ENCODE data around the gene ATP6V1C2. TPM values are rescaled to one million over a fixed set of nuclear protein-coding genes. Genes with fewer than 3 reads are reported as not detected.

Gene ATP6V1C2
- total RNA-seq, 1 experiment from 2014 or later, result 0.40 TPM

DNA sequence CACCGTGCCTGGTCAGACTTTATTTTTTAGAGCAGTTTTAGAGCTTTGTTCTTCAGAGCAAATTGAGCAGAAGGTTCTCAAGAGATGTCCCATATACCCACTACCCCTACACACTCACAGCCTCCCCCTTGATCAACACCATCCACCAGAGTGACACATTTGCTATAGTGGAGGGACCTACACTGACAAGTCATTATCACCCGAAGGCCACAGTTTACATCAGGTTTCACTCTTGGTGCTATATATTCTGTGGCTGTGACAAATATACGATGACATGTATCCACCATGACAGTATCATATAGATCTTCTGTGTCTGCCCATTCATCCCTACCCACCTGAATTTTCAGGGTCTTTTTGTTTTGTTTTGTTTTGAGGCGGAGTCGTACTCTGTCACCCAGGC is 15.4 kb upstream of the ATP6V1C2 start:
- ChIA-PET CTCF (no interaction called here), POLR2A (ENCODE audit: unreplicated experiment) (no interaction called here)
- Histone ChIP-seq H3K4me2 (ENCODE audit: low read length) (no peak overlapping the region), H3K79me2 (ENCODE audit: low read length) (no peaks in the 10 kb centered on the region), H2AFZ (ENCODE audit: low read length) (no peak overlapping the region), H3K4me3 (ENCODE audit: low read length) (no peak overlapping the region), H3K9ac (ENCODE audit: low read length) (no peak overlapping the region), H3K36me3 (ENCODE audit: low read depth, low read length) (no peaks in the 10 kb centered on the region), H3K27me3 (ENCODE audit: low read length) (no peaks in the 10 kb centered on the region), H4K20me1 (ENCODE audit: low read length) (no peaks in the 10 kb centered on the region), H3K4me1 (ENCODE audit: insufficient read depth, low read length) (no peaks in the 10 kb centered on the region), H3K9me2 (replicated peaks; ENCODE audit: low read length) (no peaks in the 10 kb centered on the region), H3K9me3 (ENCODE audit: low read length) (no peaks in the 10 kb centered on the region), H3F3A (ENCODE audit: low read length, unreplicated experiment) (no peaks in the 10 kb centered on the region), H3K27ac (ENCODE audit: low read length) (no peak overlapping the region)
- DNase-seq (no peak), ATAC-seq (no peak)
- intact Hi-C loops (cut with micrococcal nuclease), result loop anchor here (5.0 kb wide), 1 partner anchor 76 kb away; no protein-coding TSS in a partner anchor
- no TSS peak for BruUV-seq (replicated peaks)
- no peak for TF ChIP-seq EZH2 (IDR thresholded peaks at IDR 0.05; ENCODE audit: low read length, unreplicated experiment)
- TF ChIP-seq, protein P1, sequence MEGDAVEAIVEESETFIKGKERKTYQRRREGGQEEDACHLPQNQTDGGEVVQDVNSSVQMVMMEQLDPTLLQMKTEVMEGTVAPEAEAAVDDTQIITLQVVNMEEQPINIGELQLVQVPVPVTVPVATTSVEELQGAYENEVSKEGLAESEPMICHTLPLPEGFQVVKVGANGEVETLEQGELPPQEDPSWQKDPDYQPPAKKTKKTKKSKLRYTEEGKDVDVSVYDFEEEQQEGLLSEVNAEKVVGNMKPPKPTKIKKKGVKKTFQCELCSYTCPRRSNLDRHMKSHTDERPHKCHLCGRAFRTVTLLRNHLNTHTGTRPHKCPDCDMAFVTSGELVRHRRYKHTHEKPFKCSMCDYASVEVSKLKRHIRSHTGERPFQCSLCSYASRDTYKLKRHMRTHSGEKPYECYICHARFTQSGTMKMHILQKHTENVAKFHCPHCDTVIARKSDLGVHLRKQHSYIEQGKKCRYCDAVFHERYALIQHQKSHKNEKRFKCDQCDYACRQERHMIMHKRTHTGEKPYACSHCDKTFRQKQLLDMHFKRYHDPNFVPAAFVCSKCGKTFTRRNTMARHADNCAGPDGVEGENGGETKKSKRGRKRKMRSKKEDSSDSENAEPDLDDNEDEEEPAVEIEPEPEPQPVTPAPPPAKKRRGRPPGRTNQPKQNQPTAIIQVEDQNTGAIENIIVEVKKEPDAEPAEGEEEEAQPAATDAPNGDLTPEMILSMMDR (conservative IDR thresholded peaks at IDR 0.05; ENCODE audit: low read depth, low read length), result no peak
- TF ChIP-seq EZH2phosphoT487 (IDR thresholded peaks at IDR 0.05; ENCODE audit: borderline replicate concordance, low read length), result no peak

GRCh38 chr2:10707831-10708230 is 13.6 kb upstream of the ATP6V1C2 start:
- ChIA-PET CTCF (no interaction called here), POLR2A (ENCODE audit: unreplicated experiment) (no interaction called here)
- H3K4me2 ChIP-seq (ENCODE audit: low read length), result no peak overlapping the region
- H3K27ac ChIP-seq (ENCODE audit: low read length), result no peak overlapping the region
- no peaks in the 10 kb centered on the region for H3K4me1 ChIP-seq (ENCODE audit: insufficient read depth, low read length)
- H3K27me3 ChIP-seq (ENCODE audit: low read length), result no peaks in the 10 kb centered on the region
- no peaks in the 10 kb centered on the region for H3K9me3 ChIP-seq (ENCODE audit: low read length)
- no peaks in the 10 kb centered on the region for H3K36me3 ChIP-seq (ENCODE audit: low read depth, low read length)
- H3F3A ChIP-seq (ENCODE audit: low read length, unreplicated experiment), result no peaks in the 10 kb centered on the region
- H2AFZ ChIP-seq (ENCODE audit: low read length), result no peak overlapping the region
- ATAC-seq (no peak), DNase-seq (no peak)
- H3K4me3 ChIP-seq (ENCODE audit: low read length), result no peak overlapping the region
- H3K9ac ChIP-seq (ENCODE audit: low read length), result no peak overlapping the region
- no TSS peak for BruUV-seq (replicated peaks)
- H3K79me2 ChIP-seq (ENCODE audit: low read length), result no peaks in the 10 kb centered on the region
- intact Hi-C loops (cut with micrococcal nuclease), result loop anchor here (5.0 kb wide), 1 partner anchor 74 kb away; no protein-coding TSS in a partner anchor
- TF ChIP-seq, protein P1 (conservative IDR thresholded peaks at IDR 0.05; ENCODE audit: low read depth, low read length), result no peak
- TF ChIP-seq EZH2phosphoT487 (IDR thresholded peaks at IDR 0.05; ENCODE audit: borderline replicate concordance, low read length) (no peak), EZH2 (IDR thresholded peaks at IDR 0.05; ENCODE audit: low read length, unreplicated experiment) (no peak)
- H3K9me2 ChIP-seq (replicated peaks; ENCODE audit: low read length), result no peaks in the 10 kb centered on the region
- H4K20me1 ChIP-seq (ENCODE audit: low read length), result no peaks in the 10 kb centered on the region

DNA sequence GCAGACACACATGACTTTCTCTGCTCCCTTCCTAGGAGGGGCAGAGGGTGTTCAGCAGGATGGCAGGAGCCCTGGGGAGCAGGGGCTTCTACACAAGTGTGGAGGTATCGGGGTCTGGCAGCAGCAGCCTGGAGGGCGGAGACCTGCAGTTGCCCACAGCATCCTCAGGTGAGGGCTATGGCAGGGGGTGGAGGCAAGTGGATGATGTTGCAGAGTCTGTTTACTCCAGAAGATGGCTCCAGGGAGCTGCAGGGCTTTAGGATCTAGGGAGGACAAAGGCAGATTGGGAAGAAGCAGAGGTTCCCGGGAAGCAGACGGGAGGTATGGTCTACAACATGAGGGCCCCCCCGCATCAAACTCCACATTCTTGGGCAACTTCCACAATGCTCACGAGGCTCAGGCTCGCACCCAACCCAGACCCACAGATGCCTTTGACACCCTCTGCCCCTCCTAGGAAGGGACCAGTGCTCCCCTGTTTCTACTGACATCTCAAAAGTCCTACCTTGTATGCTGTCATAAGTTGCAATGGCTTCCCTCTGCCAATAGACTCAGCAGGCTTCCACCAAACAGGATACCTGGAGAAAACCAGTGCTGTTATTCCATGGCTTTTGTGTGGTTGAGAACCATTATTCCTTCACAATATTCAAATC is 12.0 kb upstream of the ATP6V1C2 start:
- DNase-seq, result peak; percentile 76
- Histone ChIP-seq H2AFZ (ENCODE audit: low read length) (peak overlapping the region; percentile 57), H3K4me3 (ENCODE audit: low read length) (no peak overlapping the region), H3F3A (ENCODE audit: low read length, unreplicated experiment) (no peaks in the 10 kb centered on the region), H3K27me3 (ENCODE audit: low read length) (no peaks in the 10 kb centered on the region), H3K79me2 (ENCODE audit: low read length) (no peaks in the 10 kb centered on the region), H3K4me1 (ENCODE audit: insufficient read depth, low read length) (no peaks in the 10 kb centered on the region), H3K4me2 (ENCODE audit: low read length) (peak overlapping the region; percentile 38), H3K9me3 (ENCODE audit: low read length) (no peaks in the 10 kb centered on the region), H3K9ac (ENCODE audit: low read length) (no peak overlapping the region), H3K9me2 (replicated peaks; ENCODE audit: low read length) (no peaks in the 10 kb centered on the region), H3K27ac (ENCODE audit: low read length) (no peak overlapping the region), H4K20me1 (ENCODE audit: low read length) (no peaks in the 10 kb centered on the region), H3K36me3 (ENCODE audit: low read depth, low read length) (no peaks in the 10 kb centered on the region)
- BruUV-seq (replicated peaks), result no TSS peak
- ChIA-PET CTCF (interaction anchor here (0.6 kb wide), 1 partner anchor 14 kb away, joined by 6 read pairs; no protein-coding TSS in a partner anchor), POLR2A (ENCODE audit: unreplicated experiment) (no interaction called here)
- peak; percentile 97 for ATAC-seq
- TF ChIP-seq EZH2 (IDR thresholded peaks at IDR 0.05; ENCODE audit: low read length, unreplicated experiment), result no peak
- no peak for TF ChIP-seq EZH2phosphoT487 (IDR thresholded peaks at IDR 0.05; ENCODE audit: borderline replicate concordance, low read length)
- TF ChIP-seq, protein P1 (conservative IDR thresholded peaks at IDR 0.05; ENCODE audit: low read depth, low read length), result peak; percentile 76
- intact Hi-C loops (cut with micrococcal nuclease), result loop anchor here (5.0 kb wide), 1 partner anchor 73 kb away; no protein-coding TSS in a partner anchor
